ENCODE results near the gene SYCN.

DNA sequence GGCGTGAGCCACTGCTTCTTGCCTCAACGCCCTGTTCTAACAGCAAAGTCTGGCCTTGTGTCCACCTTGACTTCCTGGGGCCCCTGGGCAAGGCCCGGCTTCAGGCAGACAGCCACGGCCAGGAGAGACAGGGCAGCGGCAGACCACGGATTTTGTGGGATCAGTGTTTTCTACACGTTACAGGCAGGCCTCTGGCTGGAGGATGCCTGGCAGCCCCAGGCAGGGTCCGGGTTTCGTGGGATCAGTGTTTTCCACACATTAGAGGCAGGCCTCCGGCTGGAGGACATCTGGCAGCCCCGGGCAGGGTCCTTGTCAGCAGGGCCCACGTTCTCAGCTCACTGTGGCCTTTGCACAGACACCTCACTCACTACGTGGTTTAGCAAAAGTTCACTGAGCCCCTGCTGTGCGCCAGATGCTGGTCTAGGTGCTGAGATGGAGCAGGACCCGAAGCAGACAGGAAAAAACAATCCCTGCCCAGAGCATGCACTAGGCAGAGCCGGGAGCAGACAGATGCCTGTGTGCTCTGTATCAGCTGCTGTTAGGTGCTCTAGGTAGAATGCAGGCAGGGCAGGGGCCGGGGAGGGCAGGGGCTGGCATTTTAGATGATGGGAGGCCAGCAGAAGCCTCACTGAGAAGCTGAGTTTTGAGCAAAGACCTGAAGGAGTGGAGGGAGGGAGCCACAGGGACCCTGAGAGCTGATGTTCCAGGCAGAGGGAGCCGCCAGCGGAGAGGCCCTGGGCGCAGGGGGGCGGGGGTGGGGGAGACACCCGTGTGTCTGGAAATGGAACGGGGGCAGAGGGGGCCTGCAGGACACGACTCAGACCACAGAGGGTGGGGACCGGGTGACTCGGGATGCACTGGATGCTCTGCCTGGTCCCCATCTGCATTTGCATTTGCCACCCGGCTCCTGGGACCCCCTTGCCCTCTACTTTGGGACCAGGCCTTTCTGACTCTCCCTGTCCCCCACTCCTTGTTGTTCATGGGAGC lies 32.3 kb downstream of the SYCN start:
- TF ChIP-seq, protein P1, sequence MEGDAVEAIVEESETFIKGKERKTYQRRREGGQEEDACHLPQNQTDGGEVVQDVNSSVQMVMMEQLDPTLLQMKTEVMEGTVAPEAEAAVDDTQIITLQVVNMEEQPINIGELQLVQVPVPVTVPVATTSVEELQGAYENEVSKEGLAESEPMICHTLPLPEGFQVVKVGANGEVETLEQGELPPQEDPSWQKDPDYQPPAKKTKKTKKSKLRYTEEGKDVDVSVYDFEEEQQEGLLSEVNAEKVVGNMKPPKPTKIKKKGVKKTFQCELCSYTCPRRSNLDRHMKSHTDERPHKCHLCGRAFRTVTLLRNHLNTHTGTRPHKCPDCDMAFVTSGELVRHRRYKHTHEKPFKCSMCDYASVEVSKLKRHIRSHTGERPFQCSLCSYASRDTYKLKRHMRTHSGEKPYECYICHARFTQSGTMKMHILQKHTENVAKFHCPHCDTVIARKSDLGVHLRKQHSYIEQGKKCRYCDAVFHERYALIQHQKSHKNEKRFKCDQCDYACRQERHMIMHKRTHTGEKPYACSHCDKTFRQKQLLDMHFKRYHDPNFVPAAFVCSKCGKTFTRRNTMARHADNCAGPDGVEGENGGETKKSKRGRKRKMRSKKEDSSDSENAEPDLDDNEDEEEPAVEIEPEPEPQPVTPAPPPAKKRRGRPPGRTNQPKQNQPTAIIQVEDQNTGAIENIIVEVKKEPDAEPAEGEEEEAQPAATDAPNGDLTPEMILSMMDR (IDR thresholded peaks at IDR 0.05): no peak
- TF ChIP-seq EZH2 (IDR thresholded peaks at IDR 0.05; ENCODE audit: borderline replicate concordance, insufficient read depth, low read depth, low read length, poor library complexity, severe bottlenecking): no peak
